GM10248 (cell line): ENCODE measurements around the gene TMOD4.
"Not testable (repeated sequence)": the region's sequence is repeated elsewhere in the genome, so short reads cannot be mapped to it uniquely, and the experiment has no call there.

ENCODE experiments used
- CTCF ChIA-PET: fragments of 300-600 bp; sonication (Branson Sonifier 250); formaldehyde crosslinking; extraction: SDS; loops from one replicate; lab custom pipeline; 2021; ENCODE audit warnings: antibody characterized with exemption; lab: Yijun Ruan, JAX
- POLR2A ChIA-PET: fragments of 350-650 bp; sonication (Branson Sonifier 250); formaldehyde crosslinking; extraction: SDS; loops from one replicate; lab custom pipeline; 2020; ENCODE audit warnings: antibody characterized with exemption; lab: Yijun Ruan, JAX
- DNase-seq: peaks from one replicate; pipeline ENCODE4 v3.0.0; 2012; ENCODE audit errors: extremely low spot score
- TF ChIP-seq, protein P1 (sequence below): IDR thresholded peaks from 2 replicates; pipeline ENCODE4 v1.5.1; 2012; ENCODE audit warnings: mild to moderate bottlenecking, low read depth; ENCODE audit errors: extremely low read depth, missing control alignments, control extremely low read depth

The TMOD4 gene

DNA sequence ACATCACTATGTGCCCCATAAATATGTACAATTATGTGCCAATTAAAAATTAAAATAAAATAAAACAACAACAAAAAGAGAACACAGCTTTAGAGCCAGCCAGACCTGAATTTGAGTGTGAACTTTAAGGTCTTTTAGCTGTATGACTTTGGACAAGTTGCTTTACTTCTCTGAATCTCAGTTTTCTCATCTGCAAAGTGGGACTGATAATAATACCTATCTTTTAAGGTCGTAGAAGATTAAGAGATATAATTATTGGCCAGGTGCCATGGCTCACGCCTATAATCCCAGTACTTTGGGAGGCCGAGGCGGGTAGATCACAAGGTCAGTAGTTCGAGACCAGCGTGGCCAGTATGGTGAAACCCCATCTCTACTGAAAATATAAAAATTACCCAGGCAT lies 17.5 kb upstream of the TMOD4 start:
- TF ChIP-seq, protein P1, sequence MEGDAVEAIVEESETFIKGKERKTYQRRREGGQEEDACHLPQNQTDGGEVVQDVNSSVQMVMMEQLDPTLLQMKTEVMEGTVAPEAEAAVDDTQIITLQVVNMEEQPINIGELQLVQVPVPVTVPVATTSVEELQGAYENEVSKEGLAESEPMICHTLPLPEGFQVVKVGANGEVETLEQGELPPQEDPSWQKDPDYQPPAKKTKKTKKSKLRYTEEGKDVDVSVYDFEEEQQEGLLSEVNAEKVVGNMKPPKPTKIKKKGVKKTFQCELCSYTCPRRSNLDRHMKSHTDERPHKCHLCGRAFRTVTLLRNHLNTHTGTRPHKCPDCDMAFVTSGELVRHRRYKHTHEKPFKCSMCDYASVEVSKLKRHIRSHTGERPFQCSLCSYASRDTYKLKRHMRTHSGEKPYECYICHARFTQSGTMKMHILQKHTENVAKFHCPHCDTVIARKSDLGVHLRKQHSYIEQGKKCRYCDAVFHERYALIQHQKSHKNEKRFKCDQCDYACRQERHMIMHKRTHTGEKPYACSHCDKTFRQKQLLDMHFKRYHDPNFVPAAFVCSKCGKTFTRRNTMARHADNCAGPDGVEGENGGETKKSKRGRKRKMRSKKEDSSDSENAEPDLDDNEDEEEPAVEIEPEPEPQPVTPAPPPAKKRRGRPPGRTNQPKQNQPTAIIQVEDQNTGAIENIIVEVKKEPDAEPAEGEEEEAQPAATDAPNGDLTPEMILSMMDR, result no peak
- POLR2A ChIA-PET, result no interaction called here
- no peak for DNase-seq
- CTCF ChIA-PET, result interaction anchor here (0.9 to 2.1 kb wide), 4 partner anchors 8 to 59 kb away, joined by 3 to 7 read pairs (median 4); partner anchors contain the start of gene TNFAIP8L2

DNA sequence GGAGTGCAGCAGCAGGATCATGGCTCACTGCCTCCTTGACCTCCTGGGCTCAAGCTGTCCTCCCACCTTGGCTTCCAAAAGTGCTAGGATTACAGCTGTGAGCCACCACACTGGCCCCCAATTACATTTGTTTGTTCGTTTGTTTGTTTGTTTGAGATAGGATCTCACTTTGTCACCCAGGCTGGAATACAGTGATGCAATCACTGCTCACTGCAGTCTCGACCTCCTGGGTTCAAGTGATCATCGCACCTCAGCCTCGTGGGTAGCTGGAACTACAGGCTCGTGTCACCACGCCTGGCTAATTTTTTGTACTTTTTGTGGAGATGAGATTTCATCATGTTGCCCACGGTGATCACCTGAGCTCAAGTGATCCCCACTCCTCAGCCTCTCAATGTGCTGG lies 16.3 kb upstream of the TMOD4 start:
- TF ChIP-seq, protein P1, result no peak
- ChIA-PET CTCF (interaction anchor here (1.2 to 2.1 kb wide), 3 partner anchors 10 to 59 kb away, joined by 3 to 7 read pairs (median 5); partner anchors contain the start of gene TNFAIP8L2), POLR2A (no interaction called here)
- no peak for DNase-seq

DNA sequence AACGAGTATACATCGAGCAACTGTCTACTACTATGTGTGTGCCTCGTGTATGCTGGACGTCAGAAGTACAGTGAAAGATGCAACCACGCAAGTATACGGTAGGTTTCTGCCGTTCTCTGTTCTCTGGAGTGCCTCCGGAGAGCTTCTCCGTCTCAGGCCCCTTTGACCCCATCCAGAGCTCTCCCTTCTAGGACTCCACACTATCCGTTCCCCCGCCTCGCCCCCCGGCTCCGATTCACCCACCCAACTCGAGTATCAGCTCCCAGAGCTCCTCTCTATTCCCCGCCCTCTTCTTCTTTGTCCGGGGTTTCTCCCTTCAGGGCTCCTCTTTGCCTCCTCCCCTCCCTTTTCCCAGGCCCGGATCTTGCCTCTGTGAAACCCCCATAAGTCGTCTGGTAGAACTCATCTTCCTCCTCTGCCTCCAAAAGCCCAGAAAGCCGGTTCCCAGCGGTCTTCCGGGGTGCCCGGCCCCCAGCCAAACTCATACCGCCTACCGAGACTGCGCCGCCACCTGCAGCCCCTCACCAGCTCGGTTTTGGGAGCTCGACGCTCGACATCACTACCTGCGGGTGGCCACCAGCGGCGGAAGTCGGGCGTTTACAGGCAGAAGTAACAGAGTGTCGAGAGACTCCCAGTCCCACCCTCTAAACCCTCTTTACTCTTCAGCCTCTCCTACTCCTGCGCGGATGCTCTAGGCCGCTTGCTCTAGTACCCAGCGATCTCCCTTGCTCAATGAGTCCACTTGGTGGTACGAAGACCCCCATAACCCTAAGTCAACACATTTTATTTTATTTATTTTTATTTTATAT lies 14.1 kb upstream of the TMOD4 start, which contains the start of gene VPS72:
TSS of gene VPS72 (minus strand) at position 561 of the 809 bp plus-strand sequence. CDS start at position 485, 76 bp downstream.
- peak; percentile 94 for DNase-seq
- TF ChIP-seq, protein P1, result no peak
- ChIA-PET CTCF (interaction anchor here (0.9 to 1.7 kb wide), 10 partner anchors 12 to 119 kb away, joined by 3 to 15 read pairs (median 4); partner anchors contain the start of genes GABPB2, TMOD4 and TNFAIP8L2), POLR2A (interaction anchor here (0.5 to 1.3 kb wide), 8 partner anchors 9 to 93 kb away, joined by 3 to 8 read pairs (median 4); partner anchors contain the start of genes LYSMD1, PSMD4 and ZNF687)

DNA sequence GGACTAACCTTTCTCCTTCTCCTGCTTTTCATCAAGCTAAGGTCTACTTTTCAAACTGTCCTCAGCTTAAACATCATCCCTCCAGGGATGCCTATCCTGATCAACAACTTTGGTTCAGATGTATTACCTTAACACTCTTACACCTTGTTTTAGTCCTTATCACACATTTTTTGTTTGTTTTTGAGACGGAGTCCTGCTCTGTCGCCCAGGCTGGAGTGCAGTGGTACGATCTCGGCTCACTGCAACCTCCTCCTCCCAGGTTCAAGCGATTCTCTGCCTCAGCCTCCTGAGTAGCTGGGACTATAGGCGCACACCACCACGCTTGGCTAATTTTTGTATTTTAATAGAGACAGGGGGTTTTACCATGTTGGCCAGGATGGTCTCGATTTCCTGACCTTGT lies 12.9 kb upstream of the TMOD4 start:
- DNase-seq, POLR2A ChIA-PET: not testable (repeated sequence)
- CTCF ChIA-PET, result interaction anchor here (0.9 to 1.4 kb wide), 3 partner anchors 11 to 118 kb away, joined by 3 to 5 read pairs (median 3); partner anchors contain the start of gene GABPB2

DNA sequence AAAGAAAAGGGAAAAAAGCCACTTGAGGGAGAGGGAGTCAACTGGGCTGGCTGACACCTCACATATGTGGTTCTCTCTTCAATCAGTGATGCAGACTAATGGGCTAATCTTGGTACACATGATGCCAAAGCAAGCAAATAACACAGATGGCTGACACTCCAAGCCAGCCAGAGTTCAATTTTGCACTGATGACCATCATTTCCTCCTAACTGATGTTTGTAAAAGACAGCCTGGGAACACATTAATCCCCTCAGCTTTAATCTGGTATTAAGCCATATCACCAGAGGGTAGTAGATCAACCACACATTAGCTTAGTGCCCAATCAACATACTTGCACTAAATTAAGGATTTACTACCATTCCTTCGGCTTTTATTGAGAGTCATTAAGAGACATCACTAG lies 11.4 kb upstream of the TMOD4 start:
- ChIA-PET CTCF (interaction anchor here (1.2 to 1.5 kb wide), 4 partner anchors 11 to 87 kb away, joined by 3 to 4 read pairs (median 3); partner anchors contain the start of gene TMOD4), POLR2A (no interaction called here)
- TF ChIP-seq, protein P1, result no peak
- DNase-seq, result no peak

DNA sequence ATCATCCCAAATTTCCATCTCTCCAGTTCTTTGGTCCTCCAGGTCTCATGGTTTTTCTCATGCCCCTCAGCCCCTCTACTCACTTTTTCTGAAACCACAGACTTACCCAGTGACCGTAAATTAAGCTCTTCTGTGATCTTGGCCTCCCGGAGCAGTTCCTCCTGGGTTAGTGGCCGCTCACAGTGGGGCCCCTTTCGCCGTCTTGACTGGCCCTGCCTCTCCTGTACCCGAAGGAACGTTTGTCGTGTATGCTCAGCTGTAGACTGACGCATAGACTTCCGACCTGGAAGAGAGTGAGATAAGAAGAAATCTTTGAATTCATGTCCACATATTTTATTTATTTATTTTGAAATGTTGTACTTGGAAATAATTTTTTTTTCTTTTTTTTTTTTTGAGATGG lies 8.4 kb upstream of the TMOD4 start:
- POLR2A ChIA-PET, result no interaction called here
- CTCF ChIA-PET, result interaction anchor here (0.6 to 2.0 kb wide), 2 partner anchors 8 to 495 kb away, joined by 3 to 6 read pairs; partner anchors contain the start of gene TMOD4
- DNase-seq, result no peak
- TF ChIP-seq, protein P1, result no peak

DNA sequence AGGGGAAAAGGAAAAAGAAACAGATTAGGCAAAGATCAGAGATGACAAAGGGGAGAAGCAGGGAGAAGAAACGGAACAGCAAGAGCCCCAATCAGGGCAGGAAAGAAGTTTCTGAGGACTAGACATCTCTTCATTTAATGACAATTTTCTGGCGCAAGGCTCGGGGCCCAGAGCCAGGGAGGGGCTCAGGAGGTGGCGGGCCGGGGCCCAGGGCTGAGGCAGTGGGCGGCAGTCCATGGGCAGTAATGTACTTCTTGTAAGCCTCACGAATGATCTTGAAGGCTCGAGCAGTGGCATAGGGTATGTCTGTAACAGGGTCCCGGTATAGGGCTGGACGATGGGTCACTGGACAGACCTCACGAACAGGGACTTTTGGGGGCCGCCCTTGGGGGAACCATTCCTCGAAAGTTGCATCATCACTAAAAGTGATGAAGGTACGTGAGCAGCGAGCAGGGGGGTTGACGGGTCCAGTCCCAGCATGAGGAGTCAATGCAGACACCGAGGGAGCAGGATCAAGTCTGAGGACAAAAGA lies 799 bp upstream of the TMOD4 start:
- DNase-seq, result no peak
- ChIA-PET CTCF (interaction anchor here (1.0 to 1.7 kb wide), 10 partner anchors 8 to 25 kb away, joined by 3 to 7 read pairs (median 4); partner anchors contain the start of genes TNFAIP8L2 and VPS72), POLR2A (no interaction called here)
- TF ChIP-seq, protein P1, result no peak
